GM21529 (cell line): ENCODE results near the gene H19.

Experiments
- ATAC-seq: cut with Tn5 transposase; IDR thresholded peaks from one replicate; pipeline ENCODE4 v1.9.1; 2021; ENCODE audit not compliant: unreplicated experiment

Gene H19

GRCh38 chr11:1997755-1998154, at the start of gene H19:
Gene H19, minus strand, starts transcription at chr11:1997842.
- ATAC-seq, result no peak

- ATAC-seq, result no peak
Measured at GRCh38 chr11:2041963-2042362, 44.3 kb upstream of the H19 start.

GRCh38 chr11:2041153-2041552, 43.5 kb upstream of the H19 start:
- no peak for ATAC-seq

DNA sequence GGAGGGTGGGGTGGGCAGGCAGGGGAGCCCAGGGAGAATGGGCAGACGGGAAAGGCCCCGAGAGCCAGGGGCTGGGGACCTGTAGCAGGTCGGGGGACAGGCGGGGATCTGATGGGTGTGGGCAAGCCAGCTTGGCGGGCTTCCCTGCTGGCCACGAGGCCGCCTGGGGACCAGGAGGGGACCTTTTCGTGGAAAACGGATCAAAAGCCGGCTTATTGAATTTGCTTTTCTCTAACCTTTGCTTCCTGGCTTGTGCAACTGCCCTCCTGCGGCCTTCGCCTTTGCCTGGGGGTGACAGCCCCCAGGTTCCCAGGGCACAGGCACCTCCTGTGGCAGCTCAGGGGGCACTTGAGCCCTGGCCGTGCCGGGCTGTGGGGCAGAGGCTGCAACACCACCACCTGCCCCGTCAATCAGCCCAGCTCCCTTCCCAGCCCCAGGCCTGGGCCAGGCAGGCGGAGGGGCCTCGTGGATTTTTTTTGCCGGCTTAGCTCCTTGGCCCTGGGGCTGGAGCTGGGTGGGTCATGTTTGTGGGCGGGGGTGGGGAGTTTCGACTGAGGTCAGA, 41.6 kb upstream of the H19 start:
- ATAC-seq, result no peak

DNA sequence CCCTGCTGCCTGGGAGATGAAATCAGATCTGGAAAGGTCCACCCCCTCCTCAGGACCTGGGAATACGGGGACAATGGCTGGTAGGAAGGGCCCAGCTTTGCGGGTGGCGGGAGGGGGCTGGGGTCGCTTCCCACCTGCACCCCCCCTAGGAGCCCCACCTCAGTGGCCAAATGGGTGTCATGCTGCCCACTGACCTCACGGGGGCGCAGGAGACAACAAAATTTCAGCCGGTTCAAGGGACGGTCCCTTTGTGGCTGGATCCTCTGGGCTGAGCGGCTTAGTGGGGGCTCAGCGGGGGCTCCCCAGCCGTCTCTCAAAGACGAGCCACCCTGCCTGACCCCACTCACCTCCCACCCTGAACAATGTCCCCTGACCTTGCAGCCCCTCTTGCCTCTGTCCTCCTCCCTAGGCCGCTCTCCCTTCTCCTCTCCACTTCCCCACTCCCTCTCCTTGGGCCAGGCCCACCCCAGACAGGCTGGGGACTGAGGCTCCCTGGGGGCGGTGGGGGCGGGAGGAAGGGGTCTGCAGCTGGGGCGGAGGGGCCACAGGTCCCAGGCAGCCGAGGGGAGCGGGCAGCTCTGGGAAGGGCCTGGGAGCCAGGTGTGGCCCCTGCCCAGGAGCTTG, 39.3 kb upstream of the H19 start:
- no peak for ATAC-seq

DNA sequence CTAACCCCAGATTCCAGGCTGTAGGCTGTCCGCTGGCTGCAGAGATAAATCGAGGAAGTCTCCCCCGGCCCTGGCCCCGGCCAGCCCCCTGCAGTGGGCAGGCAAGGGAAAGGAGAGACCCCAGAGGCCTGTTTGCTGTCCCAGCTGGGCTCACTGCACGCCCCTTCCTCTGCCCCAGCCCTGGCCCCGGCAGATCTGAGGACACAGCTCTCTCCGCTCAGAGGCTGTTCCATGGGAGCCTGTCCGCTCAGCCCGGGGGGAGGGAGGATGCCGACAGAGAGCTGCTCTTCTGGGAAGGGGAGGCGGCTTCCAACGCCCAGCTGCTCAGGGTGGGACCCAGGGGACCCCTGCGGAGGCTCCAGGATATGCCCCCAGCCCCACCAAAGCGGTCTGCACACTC, 37.7 kb upstream of the H19 start:
- ATAC-seq, result no peak

DNA sequence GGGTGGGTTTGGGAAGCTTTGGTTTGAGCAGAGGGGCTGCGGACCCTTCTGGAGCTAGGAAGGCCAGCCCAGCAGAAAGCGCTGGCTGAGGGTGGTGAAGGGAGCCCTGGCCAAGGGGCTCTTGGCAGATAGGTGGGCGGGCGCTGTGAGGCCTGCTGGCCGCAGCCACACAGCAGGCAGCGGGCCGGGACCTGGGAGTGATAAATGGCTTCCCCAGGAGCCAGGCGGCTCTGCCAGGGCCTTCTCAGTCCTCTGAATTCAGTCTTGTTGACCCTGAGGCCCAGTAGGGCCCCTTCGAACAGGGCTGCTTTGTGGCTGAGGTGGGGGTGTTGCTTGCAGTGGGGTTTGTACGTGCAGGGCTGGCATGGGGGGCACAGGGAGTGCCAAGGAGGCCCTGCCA, 33.4 kb upstream of the H19 start:
- ATAC-seq, result no peak

- no peak for ATAC-seq
Measured at GRCh38 chr11:2027708-2028107, 30.1 kb upstream of the H19 start.

DNA sequence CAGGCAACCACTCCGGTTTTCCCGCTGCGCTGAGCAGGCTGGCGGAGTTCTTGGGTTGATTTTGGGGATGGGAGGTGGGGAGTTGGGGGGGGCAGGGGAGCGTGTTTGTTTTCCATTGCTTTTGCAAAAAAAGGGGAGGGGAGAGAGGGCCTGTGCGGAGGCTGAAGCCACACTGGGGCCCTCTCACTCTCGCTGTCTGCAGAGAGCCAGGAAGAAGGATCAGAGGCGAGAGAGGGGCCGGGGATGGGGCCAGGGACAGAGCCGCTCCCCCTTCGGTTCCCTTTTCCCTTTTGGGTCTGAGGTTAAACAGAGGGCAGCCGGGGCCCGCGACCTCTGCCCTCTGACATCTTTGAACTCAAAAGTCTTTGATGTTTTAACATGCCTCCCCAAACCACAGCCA, 17.4 kb upstream of the H19 start:
- ATAC-seq, result no peak

DNA sequence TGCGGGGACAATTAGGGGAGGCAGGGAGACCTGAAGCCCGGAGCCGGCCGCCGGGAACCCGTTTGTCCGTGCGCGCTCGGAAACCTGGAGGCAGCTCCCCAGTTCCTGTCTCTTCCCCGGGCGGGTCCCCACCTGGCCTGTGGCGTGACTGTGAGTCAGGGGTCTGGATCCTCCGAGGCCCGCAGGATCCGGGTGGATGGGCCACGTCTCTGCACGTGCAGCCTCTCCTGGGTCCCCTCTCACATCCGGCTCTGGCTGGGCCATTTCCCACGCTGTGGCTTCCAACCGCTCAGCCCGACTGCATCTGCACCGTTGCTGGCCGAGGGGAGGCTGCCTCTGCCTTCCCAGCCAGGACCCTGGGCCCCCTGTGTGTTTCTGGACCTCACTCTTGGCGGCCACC, 14.8 kb upstream of the H19 start:
- ATAC-seq, result no peak

GRCh38 chr11:2004466-2004865, 6.8 kb upstream of the H19 start:
- ATAC-seq, result no peak

DNA sequence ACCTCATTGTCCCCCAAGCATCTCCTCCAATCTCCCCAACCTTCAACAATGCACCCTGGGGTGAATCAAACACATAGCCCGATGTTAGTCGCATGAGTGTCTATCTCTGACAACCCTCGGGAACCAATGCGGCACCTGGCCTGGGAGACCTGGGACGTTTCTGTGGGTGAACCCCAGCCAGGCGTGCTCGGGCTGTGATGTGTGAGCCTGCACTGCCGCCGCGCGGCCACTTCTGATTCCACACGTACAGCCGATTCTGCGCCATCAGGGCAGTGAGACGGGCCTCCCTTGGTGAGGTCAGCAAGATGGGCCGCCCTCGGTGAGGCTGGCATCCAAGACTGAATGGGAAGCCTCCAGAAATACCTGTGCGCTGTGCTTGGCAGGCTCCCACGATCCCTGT, 5.2 kb upstream of the H19 start:
- ATAC-seq, result no peak

GRCh38 chr11:2002042-2002776, 4.6 kb upstream of the H19 start:
- no peak for ATAC-seq

DNA sequence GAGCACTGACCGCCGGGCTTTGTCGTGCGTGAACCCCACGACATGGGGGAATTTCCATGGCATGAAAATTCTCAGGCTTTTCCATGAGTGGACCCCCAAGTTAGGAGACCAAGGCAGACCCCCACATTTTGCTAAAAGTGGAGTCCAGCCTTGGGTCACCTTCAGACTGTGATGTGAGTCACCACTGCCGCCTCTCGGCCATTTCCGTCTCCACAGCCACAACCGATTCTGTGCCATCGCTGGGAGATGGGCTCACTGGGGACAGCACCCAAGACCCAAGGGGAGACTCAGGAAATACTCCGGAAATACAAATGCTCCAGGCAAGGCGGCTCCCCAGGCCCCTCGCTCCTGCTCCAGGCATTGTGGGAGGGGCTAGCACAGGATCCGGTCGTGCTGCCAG, 1.2 kb upstream of the H19 start:
- no peak for ATAC-seq

- ATAC-seq, result no peak
Measured at GRCh38 chr11:1998290-1998689, 648 bp upstream of the H19 start.

- no peak for ATAC-seq
Measured at GRCh38 chr11:1994121-1994520, 3.5 kb downstream of the H19 start.

GRCh38 chr11:1992111-1992510, 5.5 kb downstream of the H19 start:
- no peak for ATAC-seq

GRCh38 chr11:1990872-1991578, 6.6 kb downstream of the H19 start:
- no peak for ATAC-seq

- ATAC-seq, result no peak
Measured at GRCh38 chr11:1989953-1990352, 7.7 kb downstream of the H19 start.

DNA sequence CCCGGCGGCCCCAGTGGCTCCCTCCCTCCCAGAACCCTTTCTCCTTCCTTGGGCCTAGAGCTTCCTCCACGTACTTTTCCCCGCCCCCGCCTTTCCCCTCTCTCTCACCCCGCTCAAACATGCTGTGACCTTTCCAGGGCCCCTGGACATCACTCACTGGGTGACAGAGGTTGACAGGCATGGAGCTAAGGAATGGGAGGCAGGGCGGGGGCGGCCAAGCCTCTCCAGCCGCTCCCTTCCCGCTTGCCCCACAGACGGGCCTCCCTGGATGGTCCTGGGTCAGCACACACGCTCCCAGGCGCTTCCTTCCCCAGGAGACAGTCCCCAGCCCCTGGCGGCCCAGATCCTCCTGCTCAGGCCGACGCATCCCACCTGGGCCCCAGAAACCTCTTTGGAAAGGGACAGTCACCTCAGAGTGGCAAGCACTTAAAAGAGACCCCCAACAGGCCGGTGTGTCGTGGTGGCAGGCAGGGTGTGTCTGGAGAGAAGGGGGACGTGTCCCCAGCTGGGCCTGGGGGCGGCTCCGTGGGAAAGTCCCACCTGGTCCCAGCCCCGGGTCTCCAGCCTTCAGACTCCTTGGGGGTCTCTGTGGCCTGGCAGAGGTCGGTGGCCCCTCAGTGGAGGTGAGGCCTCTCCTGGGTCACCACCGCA, 8.8 kb downstream of the H19 start:
- ATAC-seq, result no peak

GRCh38 chr11:1988174-1988573, 9.5 kb downstream of the H19 start:
- no peak for ATAC-seq

DNA sequence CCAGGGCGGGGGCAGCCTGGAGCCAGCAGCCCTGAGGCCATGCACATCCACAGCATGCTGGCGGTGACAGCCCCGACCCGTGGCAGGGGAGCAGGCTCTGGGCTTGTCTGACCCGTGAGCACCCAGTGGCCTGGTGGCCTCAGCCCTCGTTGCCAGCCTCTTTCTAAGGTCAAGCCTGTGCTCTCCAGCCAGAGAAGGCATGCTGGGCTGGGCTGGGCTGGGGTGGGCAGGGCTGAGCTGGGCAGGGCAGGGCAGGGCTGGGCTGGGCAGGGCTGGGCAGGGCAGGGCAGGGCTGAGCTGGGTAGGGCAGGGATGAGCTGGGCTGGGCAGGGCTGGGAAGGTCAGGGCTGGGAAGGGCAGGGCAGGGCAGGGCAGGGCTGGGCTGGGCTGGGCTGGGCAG, 10.6 kb downstream of the H19 start:
- ATAC-seq, result no peak
